Adrenal gland (tissue), 12 donors: ENCODE results near the gene CD72. TPM values are rescaled to one million over a fixed set of nuclear protein-coding genes. Genes with fewer than 3 reads are reported as not detected.

Source experiments
- DNase-seq, 7 donors: peaks; one replicate each; pipeline ENCODE4 v3.0.0-alpha.2; 2019 to 2020
- H3K27ac ChIP-seq, 5 donors: fragments of 200-600 bp; sonication (generic) in 4 of 5; 1 replicate in 3 of 5; 2 replicates in 2 of 5; pipeline versions ENCODE4 v1.5.1 to v1.8.0; 2016 to 2020; ENCODE audit warnings: mild to moderate bottlenecking in 1 of 5
- H3K27me3 ChIP-seq: fragments of 200-600 bp; 2 replicates; pipeline ENCODE4 v1.8.0; 2021
- H3K36me3 ChIP-seq, 2 donors: fragments of 200-600 bp; replicated peaks in 1 of 2; 1 replicate in 1 of 2; 2 replicates in 1 of 2; pipeline versions ENCODE4 v1.5.1 to v1.8.0; 2018 to 2022
- H3K4me1 ChIP-seq, 2 donors: fragments of 200-600 bp; replicated peaks in 1 of 2; 1 replicate in 1 of 2; 2 replicates in 1 of 2; pipeline versions ENCODE4 v1.5.1 to v1.8.0; 2018 to 2021
- H3K4me3 ChIP-seq, 4 donors: fragments of 200-600 bp; sonication (generic) in 3 of 4; one replicate each; pipeline ENCODE4 v1.5.1; 2016 to 2018
- H3K9me3 ChIP-seq, 3 donors: fragments of 200-600 bp; sonication (generic) in 1 of 3; replicated peaks in 1 of 3; 1 replicate in 2 of 3; 2 replicates in 1 of 3; pipeline versions ENCODE4 v1.5.1 to v1.8.0; 2016 to 2021
- POLR2A ChIP-seq, 2 donors: fragments of 450-650 bp; IDR thresholded peaks; one replicate each; pipeline ENCODE4 v1.6.1; 2017; ENCODE audit warnings: antibody characterized with exemption in 2 of 2, mild to moderate bottlenecking in 2 of 2, moderate library complexity in 1 of 2
- WGBS, 4 donors: extraction: QIAGEN DNeasy Blood & Tissue Kit in 2 of 4; methylation state at CpG; one replicate each; pipeline versions ENCODE4 v1.1.5 to v1.1.7; 2013 to 2017; 5-methylcytosine and 5-hydroxymethylcytosine counted together
- intact Hi-C, 2 donors: fragments of 100-400 bp; cut with DNase I; formaldehyde crosslinking; loops; one replicate each; pipeline versions ENCODE4 v1.14.1 to v1.15.0; 2022 to 2023
- polyA plus RNA-seq, 3 donors: library from polyadenylated mRNA; stranded (reverse); fragments of 200-250 nt in 2 of 3; fragments of 350-450 nt in 1 of 3; fragmentation: Illumina TruSeq in 1 of 3; extraction: RNeasy Lipid Tissue Mini Kit (QIAGEN cat#74804) in 1 of 3; gene quantifications; one replicate each; pipeline ENCODE4 v1.2.3, GENCODE V29; 2013 to 2014
- total RNA-seq, 9 donors: library from RNA; depleted of rRNA in 4 of 9; stranded (reverse); fragments of >200 nt in 4 of 9; fragments of 120-200 nt in 1 of 9; fragmentation: NEBNext Ultra II Directional in 1 of 9; extraction: Animal tissue kit (Norgen Biotek cat#: 25700) in 1 of 9; gene quantifications; one replicate each; pipeline versions ENCODE4 v1.1.0 to v1.2.4, GENCODE V29; 2013 to 2023
- TF ChIP-seq, protein P1 (sequence below), 6 experiments: fragments of 450-650 bp in 4 of 6; fragments of 200-600 bp in 2 of 6; sonication (generic) in 1 of 6; IDR thresholded peaks; 1 replicate in 5 of 6; 2 replicates in 1 of 6; pipeline versions ENCODE4 v1.5.1 to v1.8.0; 2016 to 2021; ENCODE audit warnings: antibody characterized with exemption in 6 of 6, mild to moderate bottlenecking in 2 of 6, moderate library complexity in 1 of 6
- donor health status: healthy with polysubstance abuse.
- donor health status: Bipolar disorder and iron deficiency.
- donor health status: DM: yes; HTN: yes; CAD: no.
- donor health status: DM: no; HTN: no; CAD: no.
- donor health status: DM: no; HTN: no; CAD: no.
- donor health status: DM: yes; HTN: yes; CAD: no.

Gene CD72
- total and polyA plus RNA-seq, 12 donors = 0.69 to 18.5 (median 4.3) TPM

DNA sequence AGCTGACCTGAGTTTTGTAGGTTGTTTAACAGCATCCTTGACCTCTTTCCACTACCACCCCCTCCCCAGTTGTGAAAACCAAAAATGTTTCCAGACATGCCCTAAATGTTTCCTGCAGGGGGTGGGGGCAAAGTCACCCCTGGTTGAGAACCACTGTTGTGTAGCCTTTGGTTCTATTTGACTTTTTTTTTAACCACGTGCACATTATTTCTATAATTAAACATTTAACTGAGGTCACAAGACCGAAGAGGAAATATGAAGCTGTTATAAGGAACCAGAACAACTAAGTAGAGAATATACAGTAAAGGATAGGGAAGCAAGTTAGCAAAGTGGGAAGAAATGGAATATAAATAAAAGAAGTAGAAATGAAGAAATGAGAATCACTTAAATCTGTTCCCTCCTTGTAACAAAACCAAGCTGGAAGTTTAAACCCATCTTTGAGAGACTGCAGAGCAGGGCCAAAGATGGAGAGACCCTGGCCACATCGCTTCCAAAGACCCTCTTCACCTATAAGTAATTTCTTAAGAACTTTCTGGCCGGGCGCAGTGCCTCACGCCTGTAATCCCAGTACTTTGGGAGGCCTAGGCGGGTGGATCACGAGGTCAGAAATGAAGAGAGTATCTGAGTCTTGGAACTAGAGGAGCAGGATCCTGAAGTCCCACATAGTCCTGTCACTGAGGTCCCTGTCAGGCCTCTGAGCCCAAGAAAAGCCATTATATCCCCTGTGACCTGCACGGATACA is 18.1 kb upstream of the CD72 start:
- WGBS, 4 donors = 72 to 75% (median 73%) methylated on average over 9 of the region's 9 CpGs
- no peak for TF ChIP-seq POLR2A (IDR thresholded peaks at IDR 0.05)
- TF ChIP-seq, protein P1, sequence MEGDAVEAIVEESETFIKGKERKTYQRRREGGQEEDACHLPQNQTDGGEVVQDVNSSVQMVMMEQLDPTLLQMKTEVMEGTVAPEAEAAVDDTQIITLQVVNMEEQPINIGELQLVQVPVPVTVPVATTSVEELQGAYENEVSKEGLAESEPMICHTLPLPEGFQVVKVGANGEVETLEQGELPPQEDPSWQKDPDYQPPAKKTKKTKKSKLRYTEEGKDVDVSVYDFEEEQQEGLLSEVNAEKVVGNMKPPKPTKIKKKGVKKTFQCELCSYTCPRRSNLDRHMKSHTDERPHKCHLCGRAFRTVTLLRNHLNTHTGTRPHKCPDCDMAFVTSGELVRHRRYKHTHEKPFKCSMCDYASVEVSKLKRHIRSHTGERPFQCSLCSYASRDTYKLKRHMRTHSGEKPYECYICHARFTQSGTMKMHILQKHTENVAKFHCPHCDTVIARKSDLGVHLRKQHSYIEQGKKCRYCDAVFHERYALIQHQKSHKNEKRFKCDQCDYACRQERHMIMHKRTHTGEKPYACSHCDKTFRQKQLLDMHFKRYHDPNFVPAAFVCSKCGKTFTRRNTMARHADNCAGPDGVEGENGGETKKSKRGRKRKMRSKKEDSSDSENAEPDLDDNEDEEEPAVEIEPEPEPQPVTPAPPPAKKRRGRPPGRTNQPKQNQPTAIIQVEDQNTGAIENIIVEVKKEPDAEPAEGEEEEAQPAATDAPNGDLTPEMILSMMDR (IDR thresholded peaks at IDR 0.05) = no peak
- H3K27me3 ChIP-seq = no peaks in the 10 kb centered on the region
- H3K9me3 ChIP-seq = no peaks in the 10 kb centered on the region
- no peak overlapping the region for H3K4me3 ChIP-seq
- H3K27ac ChIP-seq = peak overlapping the region in 4 of 5 donors; percentile 63 to 83 (median 76)
- peak in 1 of 7 donors; percentile 48 for DNase-seq
- intact Hi-C loops = no loop called here
- H3K36me3 ChIP-seq = no peaks in the 10 kb centered on the region
- H3K4me1 ChIP-seq = peaks cover 8 to 35% of the 10 kb centered on the region in 2 donors

- Histone ChIP-seq H3K36me3 (no peaks in the 10 kb centered on the region), H3K4me3 (no peak overlapping the region), H3K27ac (peak overlapping the region; percentile 23 to 83 (median 73)), H3K4me1 (peaks cover 8 to 35% of the 10 kb centered on the region in 2 donors), H3K27me3 (no peaks in the 10 kb centered on the region), H3K9me3 (no peaks in the 10 kb centered on the region)
- no peak for DNase-seq
- intact Hi-C loops = no loop called here
- TF ChIP-seq, protein P1 (IDR thresholded peaks at IDR 0.05) = no peak
- TF ChIP-seq POLR2A (IDR thresholded peaks at IDR 0.05) = no peak
Observed at GRCh38 chr9:35635730-35636129, 17.5 kb upstream of the CD72 start.

- intact Hi-C loops = no loop called here
- Histone ChIP-seq H3K27ac (no peak overlapping the region), H3K27me3 (no peaks in the 10 kb centered on the region), H3K36me3 (no peaks in the 10 kb centered on the region), H3K4me3 (no peak overlapping the region), H3K4me1 (no peaks in the 10 kb centered on the region), H3K9me3 (no peaks in the 10 kb centered on the region)
- 85 to 92% (median 88%) methylated on average over 5 of the region's 5 CpGs for WGBS, 4 donors
- TF ChIP-seq, protein P1 (IDR thresholded peaks at IDR 0.05) = no peak
- no peak for TF ChIP-seq POLR2A (IDR thresholded peaks at IDR 0.05)
- no peak for DNase-seq
Observed at GRCh38 chr9:35629597-35629996, 11.4 kb upstream of the CD72 start.

- intact Hi-C loops = no loop called here
- DNase-seq = no peak
- Histone ChIP-seq H3K27me3 (no peaks in the 10 kb centered on the region), H3K9me3 (no peaks in the 10 kb centered on the region), H3K4me3 (no peak overlapping the region), H3K27ac (no peak overlapping the region), H3K36me3 (no peaks in the 10 kb centered on the region), H3K4me1 (no peaks in the 10 kb centered on the region)
- 82 to 97% (median 94%) methylated on average over 6 of the region's 6 CpGs for WGBS, 4 donors
- TF ChIP-seq POLR2A (IDR thresholded peaks at IDR 0.05) = no peak
- TF ChIP-seq, protein P1 (IDR thresholded peaks at IDR 0.05) = no peak
Observed at GRCh38 chr9:35628389-35628991, 10.3 kb upstream of the CD72 start.
